Neural crest cell (in vitro differentiated cells): ENCODE measurements around the gene TMED7. TPM values are rescaled to one million over a fixed set of nuclear protein-coding genes. Genes with fewer than 3 reads are reported as not detected.
"Not testable (repeated sequence)": the region's sequence is repeated elsewhere in the genome, so short reads cannot be mapped to it uniquely, and the experiment has no call there.

Experiments
- DNase-seq: peaks from one replicate; pipeline ENCODE4 v3.0.0; 2021; ENCODE audit warnings: low read depth, mixed read lengths, low spot score
- H3K27ac Mint-ChIP-seq: one replicate; pipeline ENCODE4 v1.8.0; 2021; ENCODE audit warnings: mild to moderate bottlenecking, mixed read lengths; ENCODE audit not compliant: unreplicated experiment
- H3K27me3 Mint-ChIP-seq: 2 replicates; pipeline ENCODE4 v1.8.0; 2021; ENCODE audit warnings: low read depth, mild to moderate bottlenecking, mixed read lengths
- H3K36me3 Mint-ChIP-seq: 2 replicates; pipeline ENCODE4 v1.8.0; 2021; ENCODE audit warnings: low read depth, mild to moderate bottlenecking, mixed read lengths
- H3K4me1 Mint-ChIP-seq: 2 replicates; pipeline ENCODE4 v1.8.0; 2021; ENCODE audit warnings: mixed read lengths
- H3K4me3 Mint-ChIP-seq: one replicate; pipeline ENCODE4 v1.8.0; 2021; ENCODE audit warnings: mild to moderate bottlenecking, mixed read lengths
- H3K9me3 Mint-ChIP-seq: 2 replicates; pipeline ENCODE4 v1.8.0; 2021; ENCODE audit warnings: mixed read lengths
- CTCF ChIP-seq: fragments of 200-600 bp; sonication (generic); conservative IDR thresholded peaks from 2 replicates; pipeline ENCODE4 v1.5.0; 2021; ENCODE audit warnings: antibody characterized with exemption, mild to moderate bottlenecking
- total RNA-seq: library from RNA; stranded (reverse); gene quantifications from 2 replicates; pipeline ENCODE4 v1.2.1, GENCODE V29; 2021

TMED7 gene
- total RNA-seq, 1 donor from 2014 or later: 56.5 TPM

GRCh38 chr5:115649541-115649940 lies 23.7 kb upstream of the TMED7 start:
- H3K4me3 Mint-ChIP-seq: no peak overlapping the region
- no peak for DNase-seq
- no peaks in the 10 kb centered on the region for H3K9me3 Mint-ChIP-seq
- no peaks in the 10 kb centered on the region for H3K4me1 Mint-ChIP-seq
- no peak overlapping the region for H3K27ac Mint-ChIP-seq
- H3K27me3 Mint-ChIP-seq: peaks cover 3% of the 10 kb centered on the region
- no peaks in the 10 kb centered on the region for H3K36me3 Mint-ChIP-seq
- no peak for TF ChIP-seq CTCF

- Mint-ChIP-seq H3K4me1 (no peaks in the 10 kb centered on the region), H3K27me3 (peaks cover 3% of the 10 kb centered on the region), H3K36me3 (no peaks in the 10 kb centered on the region), H3K4me3 (no peak overlapping the region), H3K27ac (no peak overlapping the region), H3K9me3 (no peaks in the 10 kb centered on the region)
- no peak for DNase-seq
- TF ChIP-seq CTCF: no peak
Measured at GRCh38 chr5:115648056-115648455, 22.2 kb upstream of the TMED7 start.

- H3K4me3 Mint-ChIP-seq, H3K4me1 Mint-ChIP-seq, H3K27me3 Mint-ChIP-seq, H3K9me3 Mint-ChIP-seq, H3K36me3 Mint-ChIP-seq, DNase-seq, H3K27ac Mint-ChIP-seq: not testable (repeated sequence)
Measured at GRCh38 chr5:115645386-115645785, 19.6 kb upstream of the TMED7 start.

GRCh38 chr5:115644046-115644445 lies 18.2 kb upstream of the TMED7 start:
- Mint-ChIP-seq H3K36me3 (no peaks in the 10 kb centered on the region), H3K27ac (no peak overlapping the region), H3K9me3 (no peaks in the 10 kb centered on the region), H3K27me3 (peaks cover 3% of the 10 kb centered on the region), H3K4me1 (peaks cover 3% of the 10 kb centered on the region), H3K4me3 (no peak overlapping the region)
- TF ChIP-seq CTCF: no peak
- no peak for DNase-seq

GRCh38 chr5:115641948-115642347 lies 16.1 kb upstream of the TMED7 start:
- Mint-ChIP-seq H3K4me3 (no peak overlapping the region), H3K4me1 (peaks cover 6% of the 10 kb centered on the region), H3K9me3 (no peaks in the 10 kb centered on the region), H3K27ac (no peak overlapping the region), H3K36me3 (no peaks in the 10 kb centered on the region), H3K27me3 (peaks cover 3% of the 10 kb centered on the region)
- TF ChIP-seq CTCF: no peak
- DNase-seq: no peak

GRCh38 chr5:115640274-115640673 lies 14.4 kb upstream of the TMED7 start:
- Mint-ChIP-seq H3K4me3 (no peak overlapping the region), H3K27me3 (peaks cover 3% of the 10 kb centered on the region), H3K36me3 (no peaks in the 10 kb centered on the region), H3K9me3 (no peaks in the 10 kb centered on the region), H3K27ac (no peak overlapping the region), H3K4me1 (peaks cover 6% of the 10 kb centered on the region)
- no peak for DNase-seq
- no peak for TF ChIP-seq CTCF
